Esophagus squamous epithelium (tissue), 5 donors: ENCODE results near the gene CDHR3. TPM values are rescaled to one million over a fixed set of nuclear protein-coding genes. Genes with fewer than 3 reads are reported as not detected.
A peak's percentile ranks its signal among the peaks of the same experiment; 100 is the strongest.

ENCODE experiments used
- DNase-seq: peaks from one replicate; lab custom pipeline; 2025; lab: John Stamatoyannopoulos, UW
- H3K27ac ChIP-seq, 4 donors: fragments of 200-600 bp; sonication (generic); one replicate each; pipeline ENCODE4 v1.5.1; 2016 to 2019; ENCODE audit warnings: mild to moderate bottlenecking in 1 of 4
- H3K27me3 ChIP-seq, 4 donors: fragments of 200-600 bp; sonication (generic); 1 replicate in 3 of 4; 2 replicates in 1 of 4; pipeline versions ENCODE4 v1.5.1 to v1.6.0; 2017 to 2021; ENCODE audit warnings: antibody characterized with exemption in 1 of 4
- H3K36me3 ChIP-seq, 3 donors: fragments of 200-600 bp; sonication (generic); one replicate each; pipeline ENCODE4 v1.5.1; 2016 to 2019
- H3K4me1 ChIP-seq, 3 donors: fragments of 200-600 bp; sonication (generic); one replicate each; pipeline ENCODE4 v1.5.1; 2017 to 2019
- H3K4me3 ChIP-seq, 4 donors: fragments of 200-600 bp; sonication (generic); 1 replicate in 3 of 4; 2 replicates in 1 of 4; pipeline ENCODE4 v1.5.1; 2016 to 2019; ENCODE audit warnings: mild to moderate bottlenecking in 2 of 4, moderate library complexity in 1 of 4
- H3K9me3 ChIP-seq, 3 donors: fragments of 200-600 bp; sonication (generic); one replicate each; pipeline ENCODE4 v1.5.1; 2016 to 2019
- CTCF ChIP-seq, 6 experiments: fragments of 450-650 bp in 4 of 6; fragments of 200-600 bp in 2 of 6; sonication (generic) in 2 of 6; IDR thresholded peaks; one replicate each; pipeline ENCODE4 v1.5.1; 2016 to 2019; ENCODE audit warnings: antibody characterized with exemption in 6 of 6, mild to moderate bottlenecking in 4 of 6, moderate library complexity in 4 of 6
- POLR2A ChIP-seq, 4 donors: fragments of 450-650 bp; IDR thresholded peaks; one replicate each; pipeline ENCODE4 v1.6.1; 2017; ENCODE audit warnings: antibody characterized with exemption in 4 of 4, mild to moderate bottlenecking in 4 of 4, moderate library complexity in 3 of 4
- WGBS, 2 donors: methylation state at CpG; one replicate each; pipeline ENCODE4 v1.1.5; 2018; 5-methylcytosine and 5-hydroxymethylcytosine counted together
- intact Hi-C: fragments of 100-400 bp; cut with DNase I; formaldehyde crosslinking; loops from one replicate; pipeline ENCODE4 v1.15.0; 2022
- total RNA-seq, 4 donors: library from RNA; depleted of rRNA; stranded (reverse); fragments of >200 nt; gene quantifications; one replicate each; pipeline ENCODE4 v1.1.0, GENCODE V29; 2016
- donor health status: DM: yes; HTN: yes; CAD: no.

The CDHR3 gene
- total RNA-seq, 4 donors from 2014 or later = 0.32 to 2.5 (median 1.9) TPM

GRCh38 chr7:106058928-106059324 is 95.9 kb downstream of the CDHR3 start:
- intact Hi-C loops = no loop called here
- no peak overlapping the region for H3K4me3 ChIP-seq
- peak overlapping the region; percentile 68 to 91 (median 84) for H3K27ac ChIP-seq
- no peaks in the 10 kb centered on the region for H3K9me3 ChIP-seq
- H3K36me3 ChIP-seq = no peaks in the 10 kb centered on the region
- DNase-seq = no peak
- TF ChIP-seq CTCF (IDR thresholded peaks at IDR 0.05) (no peak), POLR2A (IDR thresholded peaks at IDR 0.05) (no peak)
- no peaks in the 10 kb centered on the region for H3K27me3 ChIP-seq
- 64% methylated on average over 3 of the region's 3 CpGs; no CpG with 5 or more reads in 1 of the 2 donors for WGBS, 2 donors
- H3K4me1 ChIP-seq = peaks cover 40 to 76% (median 64%) of the 10 kb centered on the region in 3 donors

- Histone ChIP-seq H3K36me3 (no peaks in the 10 kb centered on the region), H3K27me3 (no peaks in the 10 kb centered on the region), H3K4me1 (peaks cover 47 to 83% (median 70%) of the 10 kb centered on the region in 3 donors), H3K9me3 (no peaks in the 10 kb centered on the region), H3K4me3 (no peak overlapping the region), H3K27ac (peak overlapping the region; percentile 30 to 91 (median 84))
- DNase-seq = no peak
- TF ChIP-seq POLR2A (IDR thresholded peaks at IDR 0.05) = no peak
- no peak for TF ChIP-seq CTCF (IDR thresholded peaks at IDR 0.05)
- intact Hi-C loops = no loop called here
- 58 to 73% methylated on average over 2 of the region's 2 CpGs for WGBS, 2 donors
Measured at GRCh38 chr7:106059556-106059955, 96.5 kb downstream of the CDHR3 start.

- Histone ChIP-seq H3K4me3 (no peak overlapping the region), H3K9me3 (no peaks in the 10 kb centered on the region), H3K27me3 (no peaks in the 10 kb centered on the region), H3K36me3 (no peaks in the 10 kb centered on the region), H3K27ac (peak overlapping the region; percentile 80 to 91 (median 84)), H3K4me1 (peaks cover 56 to 92% (median 77%) of the 10 kb centered on the region in 3 donors)
- no peak for DNase-seq
- intact Hi-C loops = loop anchor here (10.0 kb wide), 1 partner anchor 54 kb away; the partner anchor contains the start of gene SYPL1
- WGBS, 2 donors = 33 to 57% methylated on average over 2 to 5 of the region's 7 CpGs
- TF ChIP-seq CTCF (IDR thresholded peaks at IDR 0.05) = no peak
Measured at GRCh38 chr7:106060394-106060920, 97.4 kb downstream of the CDHR3 start.

- H3K4me1 ChIP-seq = peaks cover 63 to 100% (median 85%) of the 10 kb centered on the region in 3 donors
- H3K27ac ChIP-seq = peak overlapping the region; percentile 82 to 91 (median 84)
- WGBS, 2 donors = 66 to 80% methylated on average over 9 of the region's 9 CpGs
Measured at GRCh38 chr7:106061301-106061979, 98.4 kb downstream of the CDHR3 start.

More at GRCh38 chr7:106061301-106061979, 98.4 kb downstream of the CDHR3 start:
- TF ChIP-seq POLR2A (IDR thresholded peaks at IDR 0.05) (no peak), CTCF (IDR thresholded peaks at IDR 0.05) (no peak)
- intact Hi-C loops = loop anchor here (10.0 kb wide), 1 partner anchor 53 kb away; the partner anchor contains the start of gene SYPL1
- no peaks in the 10 kb centered on the region for H3K36me3 ChIP-seq
- H3K4me3 ChIP-seq = no peak overlapping the region
- no peaks in the 10 kb centered on the region for H3K9me3 ChIP-seq
- H3K27me3 ChIP-seq = no peaks in the 10 kb centered on the region
- DNase-seq = no peak
